BJ (cell line): ENCODE results near the gene CRYBA4. TPM values are rescaled to one million over a fixed set of nuclear protein-coding genes. Genes with fewer than 3 reads are reported as not detected.
A peak's percentile ranks its signal among the peaks of the same experiment; 100 is the strongest.

Experiments
- CTCF ChIA-PET: fragments of 350-600 bp; formaldehyde crosslinking; extraction: SDS; loops from one replicate; lab custom pipeline; 2021; ENCODE audit warnings: antibody characterized with exemption, inconsistent platforms; lab: Yijun Ruan, JAX
- POLR2A ChIA-PET: fragments of 300-600 bp; sonication (Branson Sonifier 250); formaldehyde crosslinking; extraction: SDS; loops from one replicate; lab custom pipeline; 2021; ENCODE audit warnings: antibody characterized with exemption; lab: Charles Lee
- DNase-seq: peaks from one replicate; pipeline ENCODE4 v3.0.0-alpha.2; 2011; ENCODE audit warnings: low read depth
- H3K27me3 ChIP-seq: 2 replicates; pipeline ENCODE4 v1.6.0; 2011; ENCODE audit warnings: low read length; ENCODE audit not compliant: control insufficient read depth, insufficient read depth
- H3K36me3 ChIP-seq: 2 replicates; pipeline ENCODE4 v1.5.1; 2011; ENCODE audit warnings: low read length; ENCODE audit not compliant: control insufficient read depth, insufficient read depth
- H3K4me3 ChIP-seq: 2 replicates; pipeline ENCODE4 v1.5.1; 2011; ENCODE audit warnings: low read depth, mild to moderate bottlenecking, control low read depth, low read length
- polyA plus RNA-seq: library from polyadenylated mRNA; depleted of rRNA; stranded (reverse); fragments of >200 nt; gene quantifications from 2 replicates; pipeline ENCODE4 v1.2.3, GENCODE V29; 2011
- TF ChIP-seq, protein P1 (sequence below): IDR thresholded peaks from 2 replicates; pipeline ENCODE4 v1.5.1; 2011; ENCODE audit warnings: low read depth, mild to moderate bottlenecking, control low read depth, inconsistent platforms, low read length, moderate library complexity; ENCODE audit not compliant: insufficient read depth

CRYBA4 gene
- polyA plus RNA-seq, 1 experiment, result not detected

GRCh38 chr22:26584010-26584409 lies 37.8 kb upstream of the CRYBA4 start:
- ChIA-PET POLR2A (interaction anchor here (0.6 kb wide), 1 partner anchor 193 kb away, joined by 4 read pairs; no protein-coding TSS in a partner anchor), CTCF (interaction anchor here (1.4 kb wide), 1 partner anchor 82 kb away, joined by 4 read pairs; no protein-coding TSS in a partner anchor)
- DNase-seq, result no peak
- no peaks in the 10 kb centered on the region for H3K36me3 ChIP-seq
- TF ChIP-seq, protein P1, sequence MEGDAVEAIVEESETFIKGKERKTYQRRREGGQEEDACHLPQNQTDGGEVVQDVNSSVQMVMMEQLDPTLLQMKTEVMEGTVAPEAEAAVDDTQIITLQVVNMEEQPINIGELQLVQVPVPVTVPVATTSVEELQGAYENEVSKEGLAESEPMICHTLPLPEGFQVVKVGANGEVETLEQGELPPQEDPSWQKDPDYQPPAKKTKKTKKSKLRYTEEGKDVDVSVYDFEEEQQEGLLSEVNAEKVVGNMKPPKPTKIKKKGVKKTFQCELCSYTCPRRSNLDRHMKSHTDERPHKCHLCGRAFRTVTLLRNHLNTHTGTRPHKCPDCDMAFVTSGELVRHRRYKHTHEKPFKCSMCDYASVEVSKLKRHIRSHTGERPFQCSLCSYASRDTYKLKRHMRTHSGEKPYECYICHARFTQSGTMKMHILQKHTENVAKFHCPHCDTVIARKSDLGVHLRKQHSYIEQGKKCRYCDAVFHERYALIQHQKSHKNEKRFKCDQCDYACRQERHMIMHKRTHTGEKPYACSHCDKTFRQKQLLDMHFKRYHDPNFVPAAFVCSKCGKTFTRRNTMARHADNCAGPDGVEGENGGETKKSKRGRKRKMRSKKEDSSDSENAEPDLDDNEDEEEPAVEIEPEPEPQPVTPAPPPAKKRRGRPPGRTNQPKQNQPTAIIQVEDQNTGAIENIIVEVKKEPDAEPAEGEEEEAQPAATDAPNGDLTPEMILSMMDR, result no peak
- H3K27me3 ChIP-seq, result no peaks in the 10 kb centered on the region
- no peak overlapping the region for H3K4me3 ChIP-seq

DNA sequence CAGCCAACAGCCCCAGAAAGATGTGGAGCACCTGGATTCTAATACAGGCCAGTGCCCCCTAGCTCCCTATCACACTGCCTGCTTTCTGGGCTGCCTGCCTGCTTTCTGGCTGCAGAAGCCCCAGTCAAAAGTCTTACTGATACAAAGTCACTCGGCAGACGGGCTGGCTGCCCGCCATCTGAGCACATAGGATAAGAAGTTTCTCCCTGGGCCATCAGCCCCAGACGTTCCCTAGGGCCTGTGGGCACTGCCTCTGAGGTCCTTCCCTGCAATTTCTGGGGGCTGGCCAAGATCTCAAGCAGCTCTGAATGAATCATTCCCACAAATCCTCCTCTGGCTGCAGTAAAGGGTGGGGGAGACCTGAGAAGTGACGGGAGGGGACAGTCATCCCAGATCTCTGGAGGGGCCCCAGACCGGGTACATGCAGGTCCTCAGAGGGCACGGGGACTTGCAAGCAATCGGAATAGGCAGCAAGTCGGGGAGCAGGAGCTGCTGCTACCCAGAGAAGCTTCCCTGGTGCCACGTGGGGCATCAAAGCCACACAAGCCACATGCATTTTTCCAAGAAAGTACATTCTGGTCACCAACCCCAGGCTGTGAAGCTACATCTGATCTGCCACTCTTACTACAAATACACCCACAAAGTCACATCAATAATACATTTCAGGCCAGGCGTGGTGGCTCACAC lies 36.5 kb upstream of the CRYBA4 start:
- DNase-seq, result peak; percentile 37
- CTCF ChIA-PET, result interaction anchor here (0.7 to 1.7 kb wide), 3 partner anchors 9 to 31 kb away, joined by 4 read pairs; no protein-coding TSS in a partner anchor
- TF ChIP-seq, protein P1, result peak; percentile 29; the same call in 1 of the 2 replicates
- Histone ChIP-seq H3K36me3 (no peaks in the 10 kb centered on the region), H3K27me3 (no peaks in the 10 kb centered on the region), H3K4me3 (no peak overlapping the region)
- POLR2A ChIA-PET, result no interaction called here

DNA sequence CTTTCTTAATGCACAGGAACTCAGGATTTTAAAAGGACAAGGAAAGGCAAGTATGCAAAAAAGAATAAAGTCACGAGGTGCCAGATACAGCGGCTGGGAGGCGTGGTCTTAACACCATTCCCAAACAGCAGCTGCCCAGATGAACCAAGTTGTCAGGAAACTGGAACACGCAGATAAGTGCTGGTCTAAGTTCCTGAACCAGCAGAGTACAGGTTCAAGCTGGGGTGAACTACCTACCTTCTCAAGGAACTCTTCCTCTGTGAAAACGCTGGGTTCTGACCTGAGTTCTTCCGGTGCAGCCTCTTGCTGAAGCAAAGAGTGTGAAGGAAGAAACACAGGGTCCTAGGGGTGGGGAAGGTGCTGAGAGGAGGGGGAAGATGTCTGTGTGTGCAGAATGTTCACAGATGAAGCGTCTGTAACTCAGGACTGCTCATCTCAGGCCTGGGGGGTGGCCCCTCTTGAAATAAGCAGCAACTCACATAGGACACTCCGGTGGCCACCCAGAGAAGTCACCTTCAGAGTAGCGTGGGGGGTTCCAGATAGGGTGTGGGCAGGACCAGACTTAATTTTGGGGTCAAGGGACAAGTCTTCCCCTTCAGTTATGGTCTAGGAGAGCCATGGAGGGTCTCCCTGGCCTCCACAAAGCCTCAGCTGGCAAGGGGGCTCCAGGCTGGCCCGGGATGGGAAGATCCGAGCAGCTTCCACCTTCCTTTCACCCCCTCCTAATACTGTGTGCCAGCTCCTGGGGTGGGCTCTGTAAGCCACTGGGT lies 35.0 kb upstream of the CRYBA4 start:
- ChIA-PET CTCF (interaction anchor here (0.6 to 1.5 kb wide), 2 partner anchors 50 to 84 kb away, joined by 3 to 5 read pairs; no protein-coding TSS in a partner anchor), POLR2A (no interaction called here)
- DNase-seq, result no peak

DNA sequence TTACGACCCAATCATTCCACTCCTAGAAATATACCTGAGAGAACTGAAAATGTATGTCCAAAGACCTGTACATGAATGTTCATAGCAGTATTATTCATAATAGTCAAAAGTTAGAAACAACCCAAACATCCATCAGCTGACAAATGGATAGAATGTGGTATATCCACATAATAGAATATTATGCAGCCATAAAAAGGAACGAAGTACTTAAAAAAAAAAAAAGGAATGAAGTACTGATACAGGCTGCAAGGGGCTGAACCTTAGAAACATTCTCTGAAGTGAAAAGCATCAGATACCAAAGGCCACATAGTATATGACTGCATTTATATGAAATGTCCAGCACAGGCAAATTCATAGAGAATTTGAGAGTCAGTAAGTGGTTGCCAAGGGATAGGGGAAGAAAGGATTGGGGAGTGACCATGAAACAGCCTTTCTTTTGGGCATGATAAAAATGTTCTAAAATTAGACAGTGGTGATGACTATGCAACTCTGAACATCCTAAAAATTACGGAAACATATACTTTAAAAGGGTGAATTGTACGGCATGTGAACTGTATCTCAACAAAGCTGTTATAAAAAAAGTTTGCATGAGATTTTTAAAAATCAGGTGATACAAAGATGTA lies 33.7 kb upstream of the CRYBA4 start:
- no peak for DNase-seq
- CTCF ChIA-PET, result interaction anchor here (1.5 kb wide), 1 partner anchor 85 kb away, joined by 5 read pairs; no protein-coding TSS in a partner anchor
- TF ChIP-seq, protein P1, result no peak
- Histone ChIP-seq H3K27me3 (peaks cover 2% of the 10 kb centered on the region; the same call in 1 of the 2 replicates), H3K36me3 (no peaks in the 10 kb centered on the region), H3K4me3 (no peak overlapping the region)
- POLR2A ChIA-PET, result no interaction called here

More for the DNA sequence above, 35.0 kb upstream of the CRYBA4 start:
- Histone ChIP-seq H3K27me3 (no peaks in the 10 kb centered on the region), H3K36me3 (no peaks in the 10 kb centered on the region), H3K4me3 (no peak overlapping the region)
- TF ChIP-seq, protein P1, result no peak
